NT2/D1 (cell line): Measurements from ENCODE around the gene CNIH1.

Experiments
- SUZ12 ChIP-seq: IDR thresholded peaks from 2 replicates; pipeline ENCODE4 v1.6.1; 2011; ENCODE audit not compliant: insufficient read length, insufficient read depth; ENCODE audit errors: extremely low read depth
- YY1 ChIP-seq: IDR thresholded peaks from 2 replicates; pipeline ENCODE4 v1.6.1; 2011; ENCODE audit not compliant: insufficient read length, insufficient read depth
- ZNF274 ChIP-seq: IDR thresholded peaks from 2 replicates; pipeline ENCODE4 v1.6.1; 2011; ENCODE audit warnings: mild to moderate bottlenecking, low read depth, low read length

- no peak for TF ChIP-seq SUZ12
- no peak for TF ChIP-seq YY1
- TF ChIP-seq ZNF274 = no peak
Measured at GRCh38 chr14:54440476-54440872, 700 bp downstream of the CNIH1 start.
